ENCODE data around the gene DDX24. TPM values are rescaled to one million over a fixed set of nuclear protein-coding genes. Genes with fewer than 3 reads are reported as not detected.

Gene DDX24
- total and polyA plus RNA-seq, 9 of the 15 experiments (the other 6 are each of a cell fraction or from before 2014, with no cell fraction given) = 82.4 to 175 (median 122) TPM

DNA sequence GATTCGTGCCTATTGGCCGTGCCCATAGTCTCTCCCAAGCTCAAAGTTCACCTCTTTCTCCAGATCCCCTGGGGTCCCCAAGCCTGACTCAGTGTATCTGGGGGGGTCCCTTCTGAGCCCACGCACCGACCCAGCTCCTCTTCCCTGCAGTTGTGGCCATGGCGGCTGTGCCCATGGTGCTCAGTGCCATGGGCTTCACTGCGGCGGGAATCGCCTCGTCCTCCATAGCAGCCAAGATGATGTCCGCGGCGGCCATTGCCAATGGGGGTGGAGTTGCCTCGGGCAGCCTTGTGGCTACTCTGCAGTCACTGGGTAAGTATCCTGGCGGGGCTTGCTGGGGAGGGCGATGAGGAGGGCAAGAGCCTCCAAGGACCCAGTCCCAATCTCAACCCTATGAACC lies 34.6 kb upstream of the DDX24 start:
- in situ Hi-C loops (cut with MboI) = no loop called here
- H3K4me2 ChIP-seq (ENCODE audit: insufficient read depth, low read length) = no peak overlapping the region
- peaks cover 2 to 27% of the 10 kb centered on the region in 2 experiments; a peak in 3 of 5 replicates for H3K27me3 ChIP-seq (ENCODE audit: control insufficient read depth in 2 of 2, insufficient read depth in 2 of 2, low read length in 2 of 2)
- FAIRE-seq (no peak), DNase-seq (ENCODE audit: extremely low read depth in 1 of 4, low spot score in 3 of 4) (no peak), ATAC-seq (no peak)
- ChIA-PET POLR2A (interaction anchor here (0.6 to 0.7 kb wide), 2 partner anchors 165 to 173 kb away, joined by 3 read pairs; no protein-coding TSS in a partner anchor), CTCF (ENCODE audit: low intra/inter-chr PET ratio) (no interaction called here)
- no peak overlapping the region for H3K9ac ChIP-seq (ENCODE audit: insufficient read depth in 1 of 2, low read depth in 2 of 2, low read length in 2 of 2)
- peaks cover 5% of the 10 kb centered on the region in 2 experiments; a peak in 4 of 5 replicates for H3K4me1 ChIP-seq (replicated peaks in 1 of 2; ENCODE audit: control insufficient read depth in 2 of 2, insufficient read depth in 2 of 2, low read length in 2 of 2)
- H4K20me1 ChIP-seq (replicated peaks; ENCODE audit: control insufficient read depth, insufficient read depth, low read length) = no peaks in the 10 kb centered on the region; the same call in 1 of the 2 replicates
- H3K79me2 ChIP-seq (ENCODE audit: control insufficient read depth, insufficient read depth, low read length) = no peaks in the 10 kb centered on the region
- H3K4me3 ChIP-seq = no peak overlapping the region
- no TSS peak for BruUV-seq (replicated peaks)
- H3K36me3 ChIP-seq (ENCODE audit: control insufficient read depth, insufficient read depth, low read length) = no peaks in the 10 kb centered on the region
- no peak overlapping the region for H3K27ac ChIP-seq (ENCODE audit: extremely low read depth, low read depth, low read length)
- no peak overlapping the region for H2AFZ ChIP-seq (ENCODE audit: low read depth, low read length)
- no peaks in the 10 kb centered on the region for H3K9me1 ChIP-seq (ENCODE audit: control insufficient read depth, insufficient read depth, low read length)
- no peaks in the 10 kb centered on the region for H3K9me3 ChIP-seq (replicated peaks; ENCODE audit: control insufficient read depth, insufficient read depth, low read depth, low read length)
- intact Hi-C loops (cut with micrococcal nuclease) = no loop called here
- WGBS (ENCODE audit: insufficient coverage, low coverage, missing lambda C conversion rate) = 33% methylated on average over 13 of the region's 15 CpGs
- TF ChIP-seq, protein P1, sequence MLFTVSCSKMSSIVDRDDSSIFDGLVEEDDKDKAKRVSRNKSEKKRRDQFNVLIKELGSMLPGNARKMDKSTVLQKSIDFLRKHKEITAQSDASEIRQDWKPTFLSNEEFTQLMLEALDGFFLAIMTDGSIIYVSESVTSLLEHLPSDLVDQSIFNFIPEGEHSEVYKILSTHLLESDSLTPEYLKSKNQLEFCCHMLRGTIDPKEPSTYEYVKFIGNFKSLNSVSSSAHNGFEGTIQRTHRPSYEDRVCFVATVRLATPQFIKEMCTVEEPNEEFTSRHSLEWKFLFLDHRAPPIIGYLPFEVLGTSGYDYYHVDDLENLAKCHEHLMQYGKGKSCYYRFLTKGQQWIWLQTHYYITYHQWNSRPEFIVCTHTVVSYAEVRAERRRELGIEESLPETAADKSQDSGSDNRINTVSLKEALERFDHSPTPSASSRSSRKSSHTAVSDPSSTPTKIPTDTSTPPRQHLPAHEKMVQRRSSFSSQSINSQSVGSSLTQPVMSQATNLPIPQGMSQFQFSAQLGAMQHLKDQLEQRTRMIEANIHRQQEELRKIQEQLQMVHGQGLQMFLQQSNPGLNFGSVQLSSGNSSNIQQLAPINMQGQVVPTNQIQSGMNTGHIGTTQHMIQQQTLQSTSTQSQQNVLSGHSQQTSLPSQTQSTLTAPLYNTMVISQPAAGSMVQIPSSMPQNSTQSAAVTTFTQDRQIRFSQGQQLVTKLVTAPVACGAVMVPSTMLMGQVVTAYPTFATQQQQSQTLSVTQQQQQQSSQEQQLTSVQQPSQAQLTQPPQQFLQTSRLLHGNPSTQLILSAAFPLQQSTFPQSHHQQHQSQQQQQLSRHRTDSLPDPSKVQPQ (CRISPR knock-in tag; IDR thresholded peaks at IDR 0.05; ENCODE audit: borderline replicate concordance) = no peak
- TF ChIP-seq, protein P2, sequence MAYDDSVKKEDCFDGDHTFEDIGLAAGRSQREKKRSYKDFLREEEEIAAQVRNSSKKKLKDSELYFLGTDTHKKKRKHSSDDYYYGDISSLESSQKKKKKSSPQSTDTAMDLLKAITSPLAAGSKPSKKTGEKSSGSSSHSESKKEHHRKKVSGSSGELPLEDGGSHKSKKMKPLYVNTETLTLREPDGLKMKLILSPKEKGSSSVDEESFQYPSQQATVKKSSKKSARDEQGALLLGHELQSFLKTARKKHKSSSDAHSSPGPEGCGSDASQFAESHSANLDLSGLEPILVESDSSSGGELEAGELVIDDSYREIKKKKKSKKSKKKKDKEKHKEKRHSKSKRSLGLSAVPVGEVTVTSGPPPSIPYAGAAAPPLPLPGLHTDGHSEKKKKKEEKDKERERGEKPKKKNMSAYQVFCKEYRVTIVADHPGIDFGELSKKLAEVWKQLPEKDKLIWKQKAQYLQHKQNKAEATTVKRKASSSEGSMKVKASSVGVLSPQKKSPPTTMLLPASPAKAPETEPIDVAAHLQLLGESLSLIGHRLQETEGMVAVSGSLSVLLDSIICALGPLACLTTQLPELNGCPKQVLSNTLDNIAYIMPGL (CRISPR knock-in tag; IDR thresholded peaks at IDR 0.05) = no peak
- no peak for TF ChIP-seq ZNF12 (CRISPR knock-in tag; IDR thresholded peaks at IDR 0.05)
- no peak for TF ChIP-seq SNIP1 (IDR thresholded peaks at IDR 0.05; ENCODE audit: low read depth)
- no peak for TF ChIP-seq RBM39 (optimal IDR thresholded peaks at IDR 0.05; ENCODE audit: low read depth, low read length)
- TF ChIP-seq, protein P3, sequence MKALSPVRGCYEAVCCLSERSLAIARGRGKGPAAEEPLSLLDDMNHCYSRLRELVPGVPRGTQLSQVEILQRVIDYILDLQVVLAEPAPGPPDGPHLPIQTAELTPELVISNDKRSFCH (CRISPR knock-in tag; IDR thresholded peaks at IDR 0.05) = no peak
- TF ChIP-seq, protein P3 (tag; IDR thresholded peaks at IDR 0.05) = no peak
- TF ChIP-seq ASH1L (IDR thresholded peaks at IDR 0.05; ENCODE audit: borderline replicate concordance, low read depth, partially characterized antibody) = no peak
- no peak for TF ChIP-seq ZNF239 (CRISPR knock-in tag; IDR thresholded peaks at IDR 0.05)
- no peak for TF ChIP-seq NFYB (IDR thresholded peaks at IDR 0.05; ENCODE audit: extremely low read depth, insufficient read length)
- TF ChIP-seq, protein P4, sequence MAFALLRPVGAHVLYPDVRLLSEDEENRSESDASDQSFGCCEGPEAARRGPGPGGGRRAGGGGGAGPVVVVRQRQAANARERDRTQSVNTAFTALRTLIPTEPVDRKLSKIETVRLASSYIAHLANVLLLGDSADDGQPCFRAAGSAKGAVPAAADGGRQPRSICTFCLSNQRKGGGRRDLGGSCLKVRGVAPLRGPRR (CRISPR knock-in tag; IDR thresholded peaks at IDR 0.05) = no peak
